HepG2 (cell line): ENCODE data around the gene DHX8. TPM values are rescaled to one million over a fixed set of nuclear protein-coding genes. Genes with fewer than 3 reads are reported as not detected.

Experiments used
- ARHGAP35 ChIP-seq: sonication (generic); formaldehyde crosslinking; IDR thresholded peaks from 2 replicates; pipeline ENCODE4 v1.9.0; 2022; ENCODE audit warnings: mild to moderate bottlenecking, inconsistent platforms, moderate library complexity, missing genetic modification reagents, borderline replicate concordance
- ARNTL ChIP-seq: sonication (generic); formaldehyde crosslinking; IDR thresholded peaks from 2 replicates; pipeline ENCODE4 v1.4.0; 2020; ENCODE audit warnings: mild to moderate bottlenecking, missing genetic modification reagents
- HHEX ChIP-seq: IDR thresholded peaks from 2 replicates; pipeline ENCODE4 v1.6.1; 2016; ENCODE audit warnings: control low read depth
- PAWR ChIP-seq: sonication (generic); formaldehyde crosslinking; IDR thresholded peaks from 2 replicates; pipeline ENCODE4 v1.4.0; 2020; ENCODE audit warnings: missing genetic modification reagents, mild to moderate bottlenecking, borderline replicate concordance
- RCOR2 ChIP-seq: IDR thresholded peaks from 2 replicates; pipeline ENCODE4 v1.6.1; 2016; ENCODE audit warnings: missing biosample characterization, missing genetic modification reagents
- REXO4 ChIP-seq: sonication (generic); formaldehyde crosslinking; IDR thresholded peaks from 2 replicates; pipeline ENCODE4 v1.8.0; 2022; ENCODE audit warnings: missing genetic modification reagents, mild to moderate bottlenecking, borderline replicate concordance
- SYNCRIP ChIP-seq: fragments of 200-400 bp; formaldehyde crosslinking; IDR thresholded peaks from 2 replicates; pipeline ENCODE4 v1.6.1; 2018; ENCODE audit warnings: mild to moderate bottlenecking, low read depth, low read length; ENCODE audit not compliant: insufficient read depth
- TBX2 ChIP-seq: sonication (generic); formaldehyde crosslinking; IDR thresholded peaks from 2 replicates; pipeline ENCODE4 v1.5.0; 2020; ENCODE audit warnings: missing genetic modification reagents, mild to moderate bottlenecking, borderline replicate concordance
- TFE3 ChIP-seq: IDR thresholded peaks from 2 replicates; pipeline ENCODE4 v1.6.1; 2016
- ZBTB1 ChIP-seq: sonication (generic); formaldehyde crosslinking; IDR thresholded peaks from 2 replicates; pipeline ENCODE4 v1.4.0; 2020; ENCODE audit warnings: missing genetic modification reagents, borderline replicate concordance
- ZBTB39 ChIP-seq: sonication (generic); formaldehyde crosslinking; IDR thresholded peaks from 2 replicates; pipeline ENCODE4 v1.5.0; 2020; ENCODE audit warnings: missing genetic modification reagents
- ZMYM2 ChIP-seq: sonication (generic); formaldehyde crosslinking; IDR thresholded peaks from 2 replicates; pipeline ENCODE4 v1.8.0; 2022; ENCODE audit warnings: mild to moderate bottlenecking, missing genetic modification reagents
- ZNF142 ChIP-seq: sonication (generic); formaldehyde crosslinking; IDR thresholded peaks from 2 replicates; pipeline ENCODE4 v1.4.0; 2020; ENCODE audit warnings: missing genetic modification reagents
- ZNF180 ChIP-seq: sonication (generic); formaldehyde crosslinking; IDR thresholded peaks from 2 replicates; pipeline ENCODE4 v1.4.0; 2020; ENCODE audit warnings: low read depth, missing genetic modification reagents, borderline replicate concordance
- ZNF280B ChIP-seq: sonication (generic); formaldehyde crosslinking; IDR thresholded peaks from 2 replicates; pipeline ENCODE4 v1.5.0; 2020; ENCODE audit warnings: missing genetic modification reagents, mild to moderate bottlenecking, borderline replicate concordance
- polyA plus RNA-seq, 8 experiments: library from polyadenylated mRNA; depleted of rRNA in 3 of 8; stranded (reverse) in 7 of 8; unstranded in 1 of 8; fragments of >200 nt; fragmentation: Illumina TruSeq in 4 of 8; extraction: Trizol in 4 of 8; gene quantifications; 2 replicates each; pipeline versions ENCODE4 v1.2.1 to v1.2.3, GENCODE V29; 2011 to 2016; ENCODE audit warnings: low read depth in 4 of 8, missing spikeins in 1 of 8, mixed read lengths in 1 of 8; ENCODE audit not compliant: insufficient read depth in 1 of 8
- total RNA-seq, 5 experiments: library from RNA; depleted of rRNA; stranded (reverse); fragments of >200 nt; fragmentation: Illumina TruSeq; extraction: Trizol; gene quantifications; 2 replicates each; pipeline ENCODE4 v1.2.3, GENCODE V29; 2016; ENCODE audit warnings: low read depth in 1 of 5

Gene DHX8
- total and polyA plus RNA-seq, 2 of the 13 experiments (the other 11 are each of a cell fraction or from before 2014, with no cell fraction given) = 24.8 to 48.9 TPM

GRCh38 chr17:43483674-43484551 lies at the start of gene DHX8 (continued):
- TF ChIP-seq TFE3 (CRISPR knock-in tag) (peak; percentile 54), ZBTB1 (CRISPR knock-in tag) (no peak), ZNF142 (CRISPR knock-in tag) (peak; percentile 67), ARNTL (CRISPR knock-in tag) (peak; percentile 83), ARHGAP35 (no peak), RCOR2 (CRISPR knock-in tag) (peak; percentile 93), ZNF180 (CRISPR knock-in tag) (no peak), HHEX (peak; percentile 50; the same call in 1 of the 2 replicates), PAWR (peak; percentile 42; the same call in 1 of the 2 replicates), ZNF280B (CRISPR knock-in tag) (peak; percentile 61; the same call in 1 of the 2 replicates), REXO4 (CRISPR knock-in tag) (no peak), SYNCRIP (no peak), ZBTB39 (peak; percentile 76), TBX2 (CRISPR knock-in tag) (peak; percentile 93), ZMYM2 (CRISPR knock-in tag) (peak; percentile 40; the same call in 1 of the 2 replicates)
